H9 (cell line): ENCODE data around the gene TXNDC11. TPM values are rescaled to one million over a fixed set of nuclear protein-coding genes. Genes with fewer than 3 reads are reported as not detected.

ENCODE experiments used
- DNase-seq: peaks from one replicate; pipeline ENCODE4 v3.0.0-alpha.2; 2017
- H2AFZ ChIP-seq: one replicate; pipeline ENCODE4 v1.6.1; 2013; ENCODE audit warnings: mild to moderate bottlenecking, low read length, control low read depth, moderate library complexity
- H2AK5ac ChIP-seq: 2 replicates; pipeline ENCODE4 v1.6.1; 2013; ENCODE audit warnings: low read length, control low read depth, mixed read lengths; ENCODE audit not compliant: insufficient read length
- H2BK120ac ChIP-seq: one replicate; pipeline ENCODE4 v1.6.1; 2013; ENCODE audit warnings: low read depth, mild to moderate bottlenecking, low read length, control low read depth, inconsistent platforms; ENCODE audit not compliant: poor library complexity, severe bottlenecking
- H2BK12ac ChIP-seq: 2 replicates; pipeline ENCODE4 v1.6.1; 2013; ENCODE audit warnings: low read length, control low read depth, mixed read lengths, low read depth; ENCODE audit not compliant: insufficient read length
- H2BK15ac ChIP-seq: 2 replicates; pipeline ENCODE4 v1.6.1; 2013; ENCODE audit warnings: low read depth, low read length, control low read depth
- H2BK20ac ChIP-seq: one replicate; pipeline ENCODE4 v1.6.1; 2013; ENCODE audit warnings: low read depth, mild to moderate bottlenecking, low read length, control low read depth, inconsistent platforms; ENCODE audit not compliant: poor library complexity, severe bottlenecking
- H2BK5ac ChIP-seq: 2 replicates; pipeline ENCODE4 v1.6.1; 2013; ENCODE audit warnings: low read length, control low read depth, mixed read lengths; ENCODE audit not compliant: insufficient read length
- H3K14ac ChIP-seq: 2 replicates; pipeline ENCODE4 v1.6.1; 2013; ENCODE audit warnings: low read length, control low read depth; ENCODE audit not compliant: insufficient read depth
- H3K18ac ChIP-seq: 2 replicates; pipeline ENCODE4 v1.6.1; 2013; ENCODE audit warnings: low read depth, mild to moderate bottlenecking, mixed read lengths, low read length, control low read depth; ENCODE audit not compliant: insufficient read length
- H3K23ac ChIP-seq: 2 replicates; pipeline ENCODE4 v1.6.1; 2013; ENCODE audit warnings: low read length, control low read depth, mixed read lengths, low read depth; ENCODE audit not compliant: insufficient read length
- H3K23me2 ChIP-seq: 2 replicates; pipeline ENCODE4 v1.6.1; 2013; ENCODE audit warnings: low read depth, mild to moderate bottlenecking, mixed read lengths, low read length, control low read depth; ENCODE audit not compliant: insufficient read length, poor library complexity, severe bottlenecking
- H3K27ac ChIP-seq: 2 replicates; pipeline ENCODE4 v1.5.1; 2013; ENCODE audit warnings: low read length, control low read depth, mixed read lengths, low read depth; ENCODE audit not compliant: insufficient read length
- H3K27me3 ChIP-seq: 2 replicates; pipeline ENCODE4 v1.6.1; 2013; ENCODE audit warnings: low read length, control low read depth, inconsistent platforms; ENCODE audit not compliant: insufficient read depth
- H3K4ac ChIP-seq: 2 replicates; pipeline ENCODE4 v1.6.1; 2013; ENCODE audit warnings: low read depth, mild to moderate bottlenecking, control low read depth, inconsistent platforms, low read length, moderate library complexity
- H3K4me1 ChIP-seq: 2 replicates; pipeline ENCODE4 v1.6.1; 2013; ENCODE audit warnings: low read length, control low read depth, inconsistent platforms; ENCODE audit not compliant: insufficient read depth
- H3K4me2 ChIP-seq: 2 replicates; pipeline ENCODE4 v1.6.1; 2013; ENCODE audit warnings: low read length, control low read depth, mixed read lengths; ENCODE audit not compliant: insufficient read length, insufficient read depth
- H3K56ac ChIP-seq: 2 replicates; pipeline ENCODE4 v1.6.1; 2013; ENCODE audit warnings: low read depth, mild to moderate bottlenecking, mixed read lengths, low read length, control low read depth; ENCODE audit not compliant: insufficient read length
- H3K79me1 ChIP-seq: 2 replicates; pipeline ENCODE4 v1.6.1; 2013; ENCODE audit warnings: low read depth, mild to moderate bottlenecking, moderate library complexity, low read length, control low read depth, inconsistent platforms; ENCODE audit not compliant: insufficient read depth, poor library complexity, severe bottlenecking
- H3K79me2 ChIP-seq: 2 replicates; pipeline ENCODE4 v1.6.1; 2013; ENCODE audit warnings: low read length, control low read depth, inconsistent platforms; ENCODE audit not compliant: insufficient read depth
- H3K9ac ChIP-seq: 2 replicates; pipeline ENCODE4 v1.6.1; 2013; ENCODE audit warnings: low read length, control low read depth, mixed read lengths; ENCODE audit not compliant: insufficient read length; ENCODE audit errors: extremely low read depth
- H3K9me3 ChIP-seq: one replicate; pipeline ENCODE4 v1.6.1; 2013; ENCODE audit warnings: low read depth, low read length, inconsistent platforms; ENCODE audit not compliant: control insufficient read depth
- H3T11ph ChIP-seq: one replicate; pipeline ENCODE4 v1.6.1; 2013; ENCODE audit warnings: mild to moderate bottlenecking, low read length, control low read depth, inconsistent platforms
- H4K20me1 ChIP-seq: one replicate; pipeline ENCODE4 v1.6.1; 2013; ENCODE audit not compliant: control insufficient read depth, insufficient read length, insufficient read depth
- H4K5ac ChIP-seq: 2 replicates; pipeline ENCODE4 v1.6.1; 2013; ENCODE audit warnings: low read depth, mild to moderate bottlenecking, mixed read lengths, low read length, control low read depth; ENCODE audit not compliant: insufficient read length
- H4K8ac ChIP-seq: replicated peaks from 2 replicates; pipeline ENCODE4 v1.6.1; 2013; ENCODE audit warnings: low read length, control low read depth, mixed read lengths, low read depth; ENCODE audit not compliant: insufficient read length
- H4K91ac ChIP-seq: 2 replicates; pipeline ENCODE4 v1.6.1; 2013; ENCODE audit warnings: low read depth, mild to moderate bottlenecking, moderate library complexity, mixed read lengths, low read length, control low read depth; ENCODE audit not compliant: insufficient read length
- H3K27ac Mint-ChIP-seq, 3 experiments: 2 replicates in 2 of 3; 3 replicates in 1 of 3; pipeline ENCODE4 v1.8.0; 2020 to 2021; ENCODE audit warnings: mixed read lengths in 3 of 3, mild to moderate bottlenecking in 1 of 3, moderate library complexity in 1 of 3
- H3K27me3 Mint-ChIP-seq: 2 replicates; pipeline ENCODE4 v1.8.0; 2021; ENCODE audit warnings: low read depth, mild to moderate bottlenecking, moderate library complexity, mixed read lengths
- H3K36me3 Mint-ChIP-seq, 3 experiments: 2 replicates in 2 of 3; 3 replicates in 1 of 3; pipeline ENCODE4 v1.8.0; 2020 to 2021; ENCODE audit warnings: low read depth in 3 of 3, mixed read lengths in 3 of 3; ENCODE audit not compliant: insufficient read depth in 1 of 3
- H3K4me1 Mint-ChIP-seq, 2 experiments: 2 replicates each; pipeline ENCODE4 v1.8.0; 2020; ENCODE audit warnings: mixed read lengths in 2 of 2
- H3K4me3 Mint-ChIP-seq, 2 experiments: 2 replicates in 1 of 2; 3 replicates in 1 of 2; pipeline ENCODE4 v1.8.0; 2020 to 2021; ENCODE audit warnings: mild to moderate bottlenecking in 2 of 2, mixed read lengths in 2 of 2, moderate library complexity in 1 of 2
- H3K9me3 Mint-ChIP-seq, 2 experiments: 2 replicates in 1 of 2; 3 replicates in 1 of 2; pipeline ENCODE4 v1.8.0; 2020; ENCODE audit warnings: mild to moderate bottlenecking in 2 of 2, mixed read lengths in 2 of 2, moderate library complexity in 1 of 2
- CTCF ChIP-seq: fragments of 200-600 bp; sonication (generic); conservative IDR thresholded peaks from 3 replicates; pipeline ENCODE4 v1.8.0; 2021; ENCODE audit warnings: antibody characterized with exemption, mild to moderate bottlenecking
- total RNA-seq: library from RNA; stranded (reverse); gene quantifications from 2 replicates; pipeline ENCODE4 v1.2.1, GENCODE V29; 2021

TXNDC11 gene
- total RNA-seq, 1 experiment from 2014 or later, result 12.2 TPM

- no peak for TF ChIP-seq CTCF
These were observed 41.3 kb upstream of the TXNDC11 start for GRCh38 chr16:11784038-11784369.

More at GRCh38 chr16:11784038-11784369, 41.3 kb upstream of the TXNDC11 start:
- Histone ChIP-seq H3K27ac (no peak overlapping the region), H4K91ac (no peak overlapping the region), H4K5ac (no peak overlapping the region), H2AK5ac (no peak overlapping the region), H3K9ac (no peak overlapping the region), H3K27me3 (no peaks in the 10 kb centered on the region), H3K18ac (no peak overlapping the region), H2BK5ac (no peak overlapping the region), H3K56ac (no peak overlapping the region), H3K9me3 (no peaks in the 10 kb centered on the region), H3K23me2 (no peaks in the 10 kb centered on the region), H2BK20ac (no peak overlapping the region), H3K14ac (no peak overlapping the region), H2BK15ac (no peak overlapping the region), H2BK120ac (no peak overlapping the region), H3K4me1 (peaks cover 5% of the 10 kb centered on the region; the same call in 1 of the 2 replicates), H3K23ac (no peak overlapping the region), H3K4me2 (no peak overlapping the region), H3K79me2 (peaks cover 10% of the 10 kb centered on the region; the same call in 1 of the 2 replicates), H3K4ac (no peak overlapping the region), H4K8ac (no peak overlapping the region), H2AFZ (no peak overlapping the region), H3T11ph (no peak overlapping the region), H3K79me1 (peaks cover 6% of the 10 kb centered on the region), H2BK12ac (no peak overlapping the region), H4K20me1 (no peaks in the 10 kb centered on the region)
- no peak for DNase-seq
- H3K9me3 Mint-ChIP-seq, result no peaks in the 10 kb centered on the region
- H3K4me3 Mint-ChIP-seq, result no peak overlapping the region
- no peak overlapping the region for H3K27ac Mint-ChIP-seq
- H3K27me3 Mint-ChIP-seq, result no peaks in the 10 kb centered on the region
- H3K36me3 Mint-ChIP-seq, result peaks cover 2 to 11% (median 5%) of the 10 kb centered on the region in 3 experiments; a peak in 6 of 7 replicates
- peaks cover 4 to 20% of the 10 kb centered on the region in 2 experiments; a peak in 3 of 4 replicates for H3K4me1 Mint-ChIP-seq
